GM18505 (cell line): ENCODE data around the gene OR6S1.
"Not testable (repeated sequence)": the region's sequence is repeated elsewhere in the genome, so short reads cannot be mapped to it uniquely, and the experiment has no call there.

Source experiments
- ATAC-seq: cut with Tn5 transposase; IDR thresholded peaks from one replicate; pipeline ENCODE4 v1.9.1; 2021; ENCODE audit not compliant: unreplicated experiment
- POLR2A ChIP-seq: IDR thresholded peaks from 4 replicates; pipeline ENCODE4 v1.6.1; 2011; ENCODE audit warnings: borderline replicate concordance; ENCODE audit not compliant: insufficient read depth, insufficient read length; ENCODE audit errors: extremely low read depth

Gene OR6S1

GRCh38 chr14:20631023-20631879, 10.2 kb downstream of the OR6S1 start:
- TF ChIP-seq POLR2A = no peak
- no peak for ATAC-seq

GRCh38 chr14:20630340-20631022, 11.0 kb downstream of the OR6S1 start:
- no peak for ATAC-seq
- TF ChIP-seq POLR2A = no peak

GRCh38 chr14:20628063-20628854, 13.2 kb downstream of the OR6S1 start:
- ATAC-seq = no peak

GRCh38 chr14:20627346-20628027, 14.0 kb downstream of the OR6S1 start:
- ATAC-seq = no peak
- no peak for TF ChIP-seq POLR2A

More at GRCh38 chr14:20628063-20628854, 13.2 kb downstream of the OR6S1 start:
- TF ChIP-seq POLR2A = no peak

GRCh38 chr14:20626274-20626673, 15.2 kb downstream of the OR6S1 start:
- no peak for ATAC-seq
- TF ChIP-seq POLR2A = no peak

GRCh38 chr14:20624495-20625070, 16.9 kb downstream of the OR6S1 start:
- ATAC-seq = peak; percentile 38

GRCh38 chr14:20623798-20624197, 17.7 kb downstream of the OR6S1 start:
- ATAC-seq = no peak
- no peak for TF ChIP-seq POLR2A

More at GRCh38 chr14:20624495-20625070, 16.9 kb downstream of the OR6S1 start:
- TF ChIP-seq POLR2A = no peak

GRCh38 chr14:20622816-20623291, 18.6 kb downstream of the OR6S1 start:
- no peak for TF ChIP-seq POLR2A
- ATAC-seq = no peak

GRCh38 chr14:20620798-20621478, 20.6 kb downstream of the OR6S1 start:
- no peak for TF ChIP-seq POLR2A
- no peak for ATAC-seq

GRCh38 chr14:20619688-20620087, 21.8 kb downstream of the OR6S1 start:
- ATAC-seq = not testable (repeated sequence)

GRCh38 chr14:20618271-20618749, 23.2 kb downstream of the OR6S1 start:
- TF ChIP-seq POLR2A = no peak
- ATAC-seq = no peak
